HG02678 (cell line): Measurements from ENCODE around the gene MMRN2.
"Not testable (repeated sequence)": the region's sequence is repeated elsewhere in the genome, so short reads cannot be mapped to it uniquely, and the experiment has no call there.

Experiments
- ATAC-seq: cut with Tn5 transposase; IDR thresholded peaks from one replicate; pipeline ENCODE4 v1.9.1; 2021; ENCODE audit warnings: mild to moderate bottlenecking, moderate library complexity; ENCODE audit not compliant: unreplicated experiment

MMRN2 gene

GRCh38 chr10:86941426-86941825 is 16.0 kb downstream of the MMRN2 start:
- ATAC-seq = no peak

GRCh38 chr10:86940677-86941076 is 16.7 kb downstream of the MMRN2 start:
- ATAC-seq = no peak

- not testable (repeated sequence) for ATAC-seq
Measured at GRCh38 chr10:86940076-86940475, 17.3 kb downstream of the MMRN2 start.

GRCh38 chr10:86938260-86938659 is 19.2 kb downstream of the MMRN2 start:
- ATAC-seq = no peak

- no peak for ATAC-seq
Measured at GRCh38 chr10:86937502-86938154, 19.8 kb downstream of the MMRN2 start.

- ATAC-seq = no peak
Measured at GRCh38 chr10:86936661-86937501, 20.5 kb downstream of the MMRN2 start.

- not testable (repeated sequence) for ATAC-seq
Measured at GRCh38 chr10:86934162-86934711, 23.2 kb downstream of the MMRN2 start.

- no peak for ATAC-seq
Measured at GRCh38 chr10:86932674-86933073, 24.7 kb downstream of the MMRN2 start.

- ATAC-seq = no peak
Measured at GRCh38 chr10:86931872-86932271, 25.5 kb downstream of the MMRN2 start.

- no peak for ATAC-seq
Measured at GRCh38 chr10:86929468-86930380, 27.7 kb downstream of the MMRN2 start.

GRCh38 chr10:86922553-86922961 is 34.9 kb downstream of the MMRN2 start:
- no peak for ATAC-seq

- ATAC-seq = no peak
Measured at GRCh38 chr10:86918022-86918471, 39.4 kb downstream of the MMRN2 start.

- no peak for ATAC-seq
Measured at GRCh38 chr10:86914734-86915133, 42.7 kb downstream of the MMRN2 start.

- ATAC-seq = no peak
Measured at GRCh38 chr10:86905429-86905828, 52.0 kb downstream of the MMRN2 start.

GRCh38 chr10:86904600-86904999 is 52.8 kb downstream of the MMRN2 start:
- ATAC-seq = no peak

GRCh38 chr10:86900955-86901354 is 56.5 kb downstream of the MMRN2 start:
- no peak for ATAC-seq

GRCh38 chr10:86899670-86900276 is 57.6 kb downstream of the MMRN2 start:
- no peak for ATAC-seq

GRCh38 chr10:86899132-86899531 is 58.3 kb downstream of the MMRN2 start:
- no peak for ATAC-seq

GRCh38 chr10:86898511-86898910 is 58.9 kb downstream of the MMRN2 start:
- no peak for ATAC-seq

- no peak for ATAC-seq
Measured at GRCh38 chr10:86889997-86890396, 67.4 kb downstream of the MMRN2 start.
